HEK293 (cell line): Measurements from ENCODE around the gene RPS17.

ENCODE experiments used
- YY2 ChIP-seq: fragments of 450-650 bp; formaldehyde crosslinking; IDR thresholded peaks from 2 replicates; pipeline ENCODE4 v1.5.1; 2016; ENCODE audit warnings: missing biosample characterization, missing genetic modification characterization
- ZNF211 ChIP-seq: fragments of 450-650 bp; formaldehyde crosslinking; IDR thresholded peaks from 2 replicates; pipeline ENCODE4 v1.5.1; 2016; ENCODE audit warnings: low read depth, missing biosample characterization, missing genetic modification characterization
- TF ChIP-seq, protein P1 (sequence below): fragments of 450-650 bp; formaldehyde crosslinking; IDR thresholded peaks from 2 replicates; pipeline ENCODE4 v1.5.1; 2016; ENCODE audit warnings: missing biosample characterization, missing genetic modification characterization

DNA sequence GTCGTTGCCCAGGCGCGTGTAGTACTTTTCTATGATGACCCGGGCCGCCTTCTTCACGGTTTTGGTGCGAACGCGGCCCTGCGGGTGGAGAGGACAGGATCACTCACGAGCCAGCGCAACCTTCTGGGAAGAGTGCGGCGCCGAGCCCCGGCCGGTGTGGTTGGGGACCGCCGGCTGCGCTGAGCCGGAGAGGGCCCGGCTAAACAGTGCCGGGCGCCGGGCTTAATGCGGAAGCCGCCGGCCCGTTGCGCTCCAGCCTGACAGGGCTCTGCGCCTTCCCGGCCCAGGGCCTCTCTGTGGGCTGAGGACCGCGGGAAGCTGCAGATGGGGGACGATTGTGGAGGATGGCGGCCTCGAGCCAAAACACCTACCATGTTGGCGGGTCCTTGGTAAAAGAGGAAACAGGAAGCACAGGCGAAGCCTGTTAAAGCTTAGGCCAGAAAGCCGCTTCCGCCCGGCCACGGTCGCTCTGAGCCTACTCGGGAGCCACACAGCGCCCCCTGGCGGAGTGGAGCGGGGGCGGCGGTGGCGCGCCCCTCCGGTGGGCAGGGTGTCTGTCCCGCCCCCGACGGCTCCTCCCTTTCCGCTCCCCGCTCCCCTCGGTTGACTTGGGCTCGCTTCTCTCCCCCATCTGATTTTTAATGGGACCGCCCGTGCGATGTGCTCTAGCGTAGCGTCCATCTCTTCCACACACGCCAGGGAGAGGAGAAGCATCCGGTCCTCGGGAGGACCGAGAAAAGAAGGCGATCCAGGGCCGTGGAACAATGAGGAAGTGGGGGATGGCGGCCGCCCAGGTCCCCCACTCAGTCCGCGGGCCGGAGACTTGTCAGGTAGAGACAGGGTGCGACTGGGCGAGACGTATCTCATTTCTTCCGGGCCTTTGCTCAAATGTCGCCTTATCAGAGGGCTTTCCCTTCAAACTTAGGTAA is at the start of gene RPS17:
- TF ChIP-seq YY2 (tag by site-specific recombination) (peak; percentile 77), ZNF211 (tag by site-specific recombination) (no peak)
- TF ChIP-seq, protein P1, sequence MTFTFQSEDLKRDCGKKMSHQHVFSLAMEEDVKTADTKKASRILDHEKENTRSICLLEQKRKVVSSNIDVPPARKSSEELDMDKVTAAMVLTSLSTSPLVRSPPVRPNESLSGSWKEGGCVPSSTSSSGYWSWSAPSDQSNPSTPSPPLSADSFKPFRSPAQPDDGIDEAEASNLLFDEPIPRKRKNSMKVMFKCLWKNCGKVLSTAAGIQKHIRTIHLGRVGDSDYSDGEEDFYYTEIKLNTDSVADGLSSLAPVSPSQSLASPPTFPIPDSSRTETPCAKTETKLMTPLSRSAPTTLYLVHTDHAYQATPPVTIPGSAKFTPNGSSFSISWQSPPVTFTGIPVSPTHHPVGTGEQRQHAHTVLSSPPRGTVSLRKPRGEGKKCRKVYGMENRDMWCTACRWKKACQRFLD (tag by site-specific recombination) = no peak
